Thyroid gland (tissue), 4 donors: ENCODE data around the gene OR2B2.

Experiments used
- POLR2A ChIP-seq, 2 donors: fragments of 450-650 bp; IDR thresholded peaks; one replicate each; pipeline ENCODE4 v1.6.1; 2017; ENCODE audit warnings: antibody characterized with exemption in 2 of 2, mild to moderate bottlenecking in 2 of 2, moderate library complexity in 1 of 2
- TF ChIP-seq, protein P1 (sequence below), 6 experiments: fragments of 200-600 bp in 3 of 6; fragments of 450-650 bp in 3 of 6; sonication (generic) in 3 of 6; IDR thresholded peaks; one replicate each; pipeline ENCODE4 v1.5.1; 2016 to 2019; ENCODE audit warnings: antibody characterized with exemption in 6 of 6, mild to moderate bottlenecking in 2 of 6, inconsistent platforms in 1 of 6, moderate library complexity in 1 of 6

DNA sequence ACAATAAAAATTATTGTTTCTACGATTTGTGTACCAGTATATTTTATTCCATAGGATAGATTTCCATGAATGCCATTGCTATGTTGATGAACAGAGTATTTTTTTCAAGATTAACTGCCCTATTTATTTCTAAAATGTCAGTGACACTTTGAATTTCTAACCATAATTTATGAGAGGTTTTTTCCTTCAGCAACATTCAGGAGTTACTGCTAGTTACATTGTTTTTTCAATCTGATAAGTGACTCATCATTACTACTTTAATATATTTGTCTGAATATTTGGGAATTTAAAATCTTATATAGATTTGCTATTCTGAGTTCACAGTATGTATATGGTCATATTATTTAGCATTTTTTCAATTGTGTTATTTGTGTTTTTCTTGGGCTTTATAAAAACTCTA is 38.8 kb upstream of the OR2B2 start:
- TF ChIP-seq, protein P1, sequence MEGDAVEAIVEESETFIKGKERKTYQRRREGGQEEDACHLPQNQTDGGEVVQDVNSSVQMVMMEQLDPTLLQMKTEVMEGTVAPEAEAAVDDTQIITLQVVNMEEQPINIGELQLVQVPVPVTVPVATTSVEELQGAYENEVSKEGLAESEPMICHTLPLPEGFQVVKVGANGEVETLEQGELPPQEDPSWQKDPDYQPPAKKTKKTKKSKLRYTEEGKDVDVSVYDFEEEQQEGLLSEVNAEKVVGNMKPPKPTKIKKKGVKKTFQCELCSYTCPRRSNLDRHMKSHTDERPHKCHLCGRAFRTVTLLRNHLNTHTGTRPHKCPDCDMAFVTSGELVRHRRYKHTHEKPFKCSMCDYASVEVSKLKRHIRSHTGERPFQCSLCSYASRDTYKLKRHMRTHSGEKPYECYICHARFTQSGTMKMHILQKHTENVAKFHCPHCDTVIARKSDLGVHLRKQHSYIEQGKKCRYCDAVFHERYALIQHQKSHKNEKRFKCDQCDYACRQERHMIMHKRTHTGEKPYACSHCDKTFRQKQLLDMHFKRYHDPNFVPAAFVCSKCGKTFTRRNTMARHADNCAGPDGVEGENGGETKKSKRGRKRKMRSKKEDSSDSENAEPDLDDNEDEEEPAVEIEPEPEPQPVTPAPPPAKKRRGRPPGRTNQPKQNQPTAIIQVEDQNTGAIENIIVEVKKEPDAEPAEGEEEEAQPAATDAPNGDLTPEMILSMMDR (IDR thresholded peaks at IDR 0.05): no peak
- no peak for TF ChIP-seq POLR2A (IDR thresholded peaks at IDR 0.05)
